ENCODE measurements around the gene CACNA1S. TPM values are rescaled to one million over a fixed set of nuclear protein-coding genes. Genes with fewer than 3 reads are reported as not detected.

The CACNA1S gene
- total RNA-seq, 1 donor from 2014 or later = 0.05 TPM

GRCh38 chr1:201036188-201036842 is 75.9 kb downstream of the CACNA1S start:
- Mint-ChIP-seq H3K9me3 (ENCODE audit: low read depth) (no peaks in the 10 kb centered on the region), H3K27me3 (peaks cover 4% of the 10 kb centered on the region), H3K27ac (no peak overlapping the region), H3K4me3 (ENCODE audit: low read depth) (no peak overlapping the region), H3K36me3 (ENCODE audit: insufficient read depth) (no peaks in the 10 kb centered on the region), H3K4me1 (ENCODE audit: low read depth) (no peaks in the 10 kb centered on the region)
- DNase-seq (ENCODE audit: low spot score, unreplicated experiment) = no peak
- no peak for TF ChIP-seq CTCF (IDR thresholded peaks at IDR 0.05; ENCODE audit: unreplicated experiment)

GRCh38 chr1:201034671-201035070 is 77.6 kb downstream of the CACNA1S start:
- Mint-ChIP-seq H3K27me3 (peaks cover 10% of the 10 kb centered on the region), H3K36me3 (ENCODE audit: insufficient read depth) (no peaks in the 10 kb centered on the region), H3K4me1 (ENCODE audit: low read depth) (no peaks in the 10 kb centered on the region), H3K9me3 (ENCODE audit: low read depth) (no peaks in the 10 kb centered on the region), H3K27ac (no peak overlapping the region), H3K4me3 (ENCODE audit: low read depth) (no peak overlapping the region)
- DNase-seq (ENCODE audit: low spot score, unreplicated experiment) = no peak
- no peak for TF ChIP-seq CTCF (IDR thresholded peaks at IDR 0.05; ENCODE audit: unreplicated experiment)

- TF ChIP-seq CTCF (IDR thresholded peaks at IDR 0.05; ENCODE audit: unreplicated experiment) = no peak
- DNase-seq (ENCODE audit: low spot score, unreplicated experiment) = no peak
- Mint-ChIP-seq H3K27me3 (peaks cover 10% of the 10 kb centered on the region), H3K36me3 (ENCODE audit: insufficient read depth) (no peaks in the 10 kb centered on the region), H3K9me3 (ENCODE audit: low read depth) (no peaks in the 10 kb centered on the region), H3K27ac (no peak overlapping the region), H3K4me1 (ENCODE audit: low read depth) (no peaks in the 10 kb centered on the region), H3K4me3 (ENCODE audit: low read depth) (no peak overlapping the region)
Observed at GRCh38 chr1:201032408-201032807, 79.8 kb downstream of the CACNA1S start.

- Mint-ChIP-seq H3K36me3 (ENCODE audit: insufficient read depth) (no peaks in the 10 kb centered on the region), H3K9me3 (ENCODE audit: low read depth) (no peaks in the 10 kb centered on the region), H3K27ac (no peak overlapping the region), H3K27me3 (peaks cover 21% of the 10 kb centered on the region), H3K4me3 (ENCODE audit: low read depth) (no peak overlapping the region), H3K4me1 (ENCODE audit: low read depth) (peaks cover 3% of the 10 kb centered on the region)
- no peak for DNase-seq (ENCODE audit: low spot score, unreplicated experiment)
- TF ChIP-seq CTCF (IDR thresholded peaks at IDR 0.05; ENCODE audit: unreplicated experiment) = no peak
Observed at GRCh38 chr1:201028461-201028889, 83.8 kb downstream of the CACNA1S start.

- Mint-ChIP-seq H3K4me1 (ENCODE audit: low read depth) (peaks cover 12% of the 10 kb centered on the region), H3K9me3 (ENCODE audit: low read depth) (no peaks in the 10 kb centered on the region), H3K27ac (no peak overlapping the region), H3K27me3 (peaks cover 25% of the 10 kb centered on the region), H3K4me3 (ENCODE audit: low read depth) (no peak overlapping the region), H3K36me3 (ENCODE audit: insufficient read depth) (no peaks in the 10 kb centered on the region)
- TF ChIP-seq CTCF (IDR thresholded peaks at IDR 0.05; ENCODE audit: unreplicated experiment) = no peak
- DNase-seq (ENCODE audit: low spot score, unreplicated experiment) = no peak
Observed at GRCh38 chr1:201026836-201027235, 85.4 kb downstream of the CACNA1S start.

Measured in progenitor cell of endocrine pancreas (in vitro differentiated cells).